ENCODE data around the gene PPL.

DNA sequence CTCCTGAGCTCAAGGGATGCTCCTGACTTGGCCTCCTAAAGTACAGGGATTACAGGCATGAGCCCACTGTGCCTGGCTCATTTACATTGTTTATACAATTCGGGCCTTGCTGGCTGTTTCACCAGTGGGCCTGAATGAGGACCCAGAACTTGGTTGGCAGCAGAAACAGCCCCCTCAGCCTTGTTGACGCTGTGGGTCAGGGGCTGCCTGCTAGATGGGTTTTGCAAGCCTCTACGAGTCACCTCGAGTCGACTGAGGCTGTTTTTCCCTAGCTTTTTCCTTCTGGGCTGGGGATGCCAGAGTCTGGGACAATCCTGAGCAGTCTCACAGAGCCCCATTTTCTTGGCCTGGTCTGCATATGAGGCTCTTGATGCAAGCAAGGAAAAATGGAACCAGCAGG, 16.1 kb downstream of the PPL start:
- TF ChIP-seq, protein P1, sequence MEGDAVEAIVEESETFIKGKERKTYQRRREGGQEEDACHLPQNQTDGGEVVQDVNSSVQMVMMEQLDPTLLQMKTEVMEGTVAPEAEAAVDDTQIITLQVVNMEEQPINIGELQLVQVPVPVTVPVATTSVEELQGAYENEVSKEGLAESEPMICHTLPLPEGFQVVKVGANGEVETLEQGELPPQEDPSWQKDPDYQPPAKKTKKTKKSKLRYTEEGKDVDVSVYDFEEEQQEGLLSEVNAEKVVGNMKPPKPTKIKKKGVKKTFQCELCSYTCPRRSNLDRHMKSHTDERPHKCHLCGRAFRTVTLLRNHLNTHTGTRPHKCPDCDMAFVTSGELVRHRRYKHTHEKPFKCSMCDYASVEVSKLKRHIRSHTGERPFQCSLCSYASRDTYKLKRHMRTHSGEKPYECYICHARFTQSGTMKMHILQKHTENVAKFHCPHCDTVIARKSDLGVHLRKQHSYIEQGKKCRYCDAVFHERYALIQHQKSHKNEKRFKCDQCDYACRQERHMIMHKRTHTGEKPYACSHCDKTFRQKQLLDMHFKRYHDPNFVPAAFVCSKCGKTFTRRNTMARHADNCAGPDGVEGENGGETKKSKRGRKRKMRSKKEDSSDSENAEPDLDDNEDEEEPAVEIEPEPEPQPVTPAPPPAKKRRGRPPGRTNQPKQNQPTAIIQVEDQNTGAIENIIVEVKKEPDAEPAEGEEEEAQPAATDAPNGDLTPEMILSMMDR (IDR thresholded peaks at IDR 0.05): no peak
- TF ChIP-seq, protein P2, sequence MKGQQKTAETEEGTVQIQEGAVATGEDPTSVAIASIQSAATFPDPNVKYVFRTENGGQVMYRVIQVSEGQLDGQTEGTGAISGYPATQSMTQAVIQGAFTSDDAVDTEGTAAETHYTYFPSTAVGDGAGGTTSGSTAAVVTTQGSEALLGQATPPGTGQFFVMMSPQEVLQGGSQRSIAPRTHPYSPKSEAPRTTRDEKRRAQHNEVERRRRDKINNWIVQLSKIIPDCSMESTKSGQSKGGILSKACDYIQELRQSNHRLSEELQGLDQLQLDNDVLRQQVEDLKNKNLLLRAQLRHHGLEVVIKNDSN (CRISPR knock-in tag; IDR thresholded peaks at IDR 0.05): no peak
